OCI-LY7 (cell line): ENCODE results near the gene ACSS1. TPM values are rescaled to one million over a fixed set of nuclear protein-coding genes. Genes with fewer than 3 reads are reported as not detected.

Source experiments
- BruUV-seq: library from RNA; stranded (reverse); fragments of 400-500 nt; replicated peaks from 2 replicates; lab custom pipeline; 2021; lab: Mats Ljungman, UMichigan
- CTCF ChIA-PET: fragments of 300-600 bp; sonication (Branson Sonifier 250); formaldehyde crosslinking; loops from one replicate; lab custom pipeline; 2022; ENCODE audit warnings: antibody characterized with exemption; ENCODE audit not compliant: unreplicated experiment; lab: Charles Lee
- POLR2A ChIA-PET: fragments of 300-600 bp; sonication (Branson Sonifier 250); formaldehyde crosslinking; loops from one replicate; lab custom pipeline; 2022; ENCODE audit warnings: antibody characterized with exemption; lab: Charles Lee
- DNase-seq: peaks from one replicate; pipeline ENCODE4 v3.0.0-alpha.2; 2015; ENCODE audit warnings: low spot score
- H2AFZ ChIP-seq: fragments of 200-600 bp; sonication (generic), shearing (Covaris generic); 2 replicates; pipeline ENCODE4 v1.6.1; 2014; ENCODE audit warnings: mild to moderate bottlenecking, antibody characterized with exemption, low read length, moderate library complexity
- H3K27ac ChIP-seq: fragments of 200-600 bp; sonication (generic); 2 replicates; pipeline ENCODE4 v1.5.1; 2014; ENCODE audit warnings: mixed run types, low read depth, mild to moderate bottlenecking, moderate library complexity, low read length, inconsistent platforms; ENCODE audit not compliant: poor library complexity, severe bottlenecking
- H3K36me3 ChIP-seq: fragments of 200-600 bp; sonication (generic); 2 replicates; pipeline ENCODE4 v1.6.1; 2014; ENCODE audit warnings: mild to moderate bottlenecking, antibody characterized with exemption, low read length, moderate library complexity, mixed read lengths; ENCODE audit not compliant: insufficient read depth
- H3K4me1 ChIP-seq: fragments of 200-600 bp; sonication (generic); 2 replicates; pipeline ENCODE4 v1.5.1; 2014; ENCODE audit warnings: mild to moderate bottlenecking, low read length; ENCODE audit not compliant: insufficient read depth, poor library complexity, severe bottlenecking
- H3K4me2 ChIP-seq: fragments of 200-600 bp; sonication (generic); 2 replicates; pipeline ENCODE4 v1.6.1; 2014; ENCODE audit warnings: mild to moderate bottlenecking, low read length
- H3K4me3 ChIP-seq: fragments of 200-600 bp; sonication (generic); 2 replicates; pipeline ENCODE4 v1.5.1; 2014; ENCODE audit warnings: mild to moderate bottlenecking, low read depth, low read length; ENCODE audit not compliant: poor library complexity, severe bottlenecking
- H3K79me2 ChIP-seq: fragments of 200-600 bp; sonication (generic); 2 replicates; pipeline ENCODE4 v1.6.1; 2016; ENCODE audit warnings: low read depth, mild to moderate bottlenecking, low read length, moderate library complexity, mixed read lengths; ENCODE audit not compliant: insufficient read depth
- H3K9me2 ChIP-seq: fragments of 200-600 bp; sonication (generic); 2 replicates; pipeline ENCODE4 v1.6.1; 2016; ENCODE audit warnings: mild to moderate bottlenecking, low read length, mixed read lengths; ENCODE audit not compliant: insufficient read depth
- H3K9me3 ChIP-seq: fragments of 200-600 bp; sonication (generic); 2 replicates; pipeline ENCODE4 v1.6.1; 2014; ENCODE audit warnings: mild to moderate bottlenecking, mixed run types, low read length, mixed read lengths
- H4K20me1 ChIP-seq: fragments of 200-600 bp; sonication (generic); 2 replicates; pipeline ENCODE4 v1.6.1; 2014; ENCODE audit warnings: mild to moderate bottlenecking, antibody characterized with exemption, low read length, moderate library complexity, mixed read lengths; ENCODE audit not compliant: insufficient read depth
- CTCF ChIP-seq: fragments of 200-600 bp; sonication (generic); conservative IDR thresholded peaks from 2 replicates; pipeline ENCODE4 v1.5.1; 2014; ENCODE audit warnings: mild to moderate bottlenecking, antibody characterized with exemption, low read length, moderate library complexity, mixed read lengths
- EZH2phosphoT487 ChIP-seq: fragments of 200-600 bp; sonication (generic); IDR thresholded peaks from 2 replicates; pipeline ENCODE4 v1.6.1; 2018; ENCODE audit warnings: low read depth, borderline replicate concordance, mild to moderate bottlenecking, mixed run types, antibody characterized with exemption, low read length, moderate library complexity, mixed read lengths
- intact Hi-C: fragments of 100-400 bp; cut with micrococcal nuclease; formaldehyde crosslinking; loops from one replicate; pipeline ENCODE4 v1.10.0; 2022; ENCODE audit not compliant: unreplicated experiment
- total RNA-seq, 2 experiments: library from RNA; depleted of rRNA in 1 of 2; stranded (reverse); fragments of >200 nt in 1 of 2; shearing (Covaris generic) in 1 of 2; gene quantifications; 2 replicates each; pipeline ENCODE4 v1.2.3, GENCODE V29; 2014 to 2022

The ACSS1 gene
- total RNA-seq, 2 experiments from 2014 or later = 0.35 to 0.40 TPM

- H3K4me1 ChIP-seq = no peaks in the 10 kb centered on the region
- CTCF ChIA-PET = no interaction called here
- H4K20me1 ChIP-seq = no peaks in the 10 kb centered on the region
- POLR2A ChIA-PET = no interaction called here
- BruUV-seq = no TSS peak
- H3K4me2 ChIP-seq = no peak overlapping the region
- H2AFZ ChIP-seq = no peak overlapping the region
- DNase-seq = no peak
- H3K9me3 ChIP-seq = no peaks in the 10 kb centered on the region
- no peak for TF ChIP-seq CTCF
- TF ChIP-seq EZH2phosphoT487 = no peak
- no peak overlapping the region for H3K4me3 ChIP-seq
- H3K79me2 ChIP-seq = no peaks in the 10 kb centered on the region
- H3K9me2 ChIP-seq = no peaks in the 10 kb centered on the region
- no peaks in the 10 kb centered on the region for H3K36me3 ChIP-seq
- intact Hi-C loops = no loop called here
- H3K27ac ChIP-seq = no peak overlapping the region
Observed at GRCh38 chr20:25083773-25084625, 26.1 kb upstream of the ACSS1 start.

- H3K36me3 ChIP-seq = no peaks in the 10 kb centered on the region
- no peak overlapping the region for H3K27ac ChIP-seq
- ChIA-PET POLR2A (interaction anchor here (0.8 kb wide), 1 partner anchor 8 kb away, joined by 3 read pairs; no protein-coding TSS in a partner anchor), CTCF (no interaction called here)
- H3K4me2 ChIP-seq = no peak overlapping the region
- H4K20me1 ChIP-seq = no peaks in the 10 kb centered on the region
- no peak overlapping the region for H3K4me3 ChIP-seq
- DNase-seq = no peak
- no TSS peak for BruUV-seq
- H2AFZ ChIP-seq = no peak overlapping the region
- no peaks in the 10 kb centered on the region for H3K4me1 ChIP-seq
- no peaks in the 10 kb centered on the region for H3K9me3 ChIP-seq
- intact Hi-C loops = no loop called here
- no peaks in the 10 kb centered on the region for H3K79me2 ChIP-seq
- H3K9me2 ChIP-seq = no peaks in the 10 kb centered on the region
- no peak for TF ChIP-seq EZH2phosphoT487
- no peak for TF ChIP-seq CTCF
Observed at GRCh38 chr20:25083141-25083772, 25.3 kb upstream of the ACSS1 start.
